ENCODE data around the gene SERINC3. TPM values are rescaled to one million over a fixed set of nuclear protein-coding genes. Genes with fewer than 3 reads are reported as not detected.

The SERINC3 gene
- total and polyA plus RNA-seq, 2 of the 13 experiments (the other 11 are each of a cell fraction or from before 2014, with no cell fraction given): 82.0 to 226 TPM

- TF ChIP-seq PRDM10 (CRISPR knock-in tag; IDR thresholded peaks at IDR 0.05; ENCODE audit: low read depth) (no peak), PPARG (CRISPR knock-in tag; conservative IDR thresholded peaks at IDR 0.05) (no peak), ARID3A (IDR thresholded peaks at IDR 0.05; ENCODE audit: low read depth, low read length) (no peak), DMTF1 (CRISPR knock-in tag; IDR thresholded peaks at IDR 0.05) (no peak), IKZF4 (CRISPR knock-in tag; IDR thresholded peaks at IDR 0.05; ENCODE audit: borderline replicate concordance, low read depth, not compliant biosample characterization) (no peak), DBP (CRISPR knock-in tag; IDR thresholded peaks at IDR 0.05; ENCODE audit: not compliant biosample characterization) (no peak), MZF1 (CRISPR knock-in tag; IDR thresholded peaks at IDR 0.05; ENCODE audit: borderline replicate concordance) (no peak), PRDM4 (CRISPR knock-in tag; IDR thresholded peaks at IDR 0.05; ENCODE audit: borderline replicate concordance) (no peak), TCF12 (IDR thresholded peaks at IDR 0.05) (no peak), TCF12 (CRISPR knock-in tag; IDR thresholded peaks at IDR 0.05) (no peak), MLXIP (CRISPR knock-in tag; IDR thresholded peaks at IDR 0.05; ENCODE audit: borderline replicate concordance) (no peak), ZNF644 (CRISPR knock-in tag; IDR thresholded peaks at IDR 0.05; ENCODE audit: low read depth) (no peak), CBX5 (CRISPR knock-in tag; IDR thresholded peaks at IDR 0.05; ENCODE audit: borderline replicate concordance) (no peak), ZNF10 (CRISPR knock-in tag; IDR thresholded peaks at IDR 0.05; ENCODE audit: borderline replicate concordance, low read depth) (no peak), ZBTB38 (CRISPR knock-in tag; IDR thresholded peaks at IDR 0.05) (0 out of 2 replicates have a peak, but pooled peaks have one; percentile 23)
These were observed 60.1 kb downstream of the SERINC3 start (continued) for GRCh38 chr20:44461803-44462174.
